Activated B cell treated with CpG ODN at 0.5 μM for 24 hours (primary cell): ENCODE data around the gene RAP2A. TPM values are rescaled to one million over a fixed set of nuclear protein-coding genes. Genes with fewer than 3 reads are reported as not detected.

Experiments used
- ATAC-seq: fragments of 200-7000 bp; cut with Tn5 transposase; one replicate; pipeline ENCODE4 v1.10.0; 2021; ENCODE audit warnings: low read depth, mild to moderate bottlenecking, moderate library complexity
- CTCF ChIA-PET: fragments of 350-600 bp; sonication (Branson Sonifier 250); formaldehyde crosslinking; loops from one replicate; lab custom pipeline; 2021; ENCODE audit warnings: antibody characterized with exemption; lab: Charles Lee
- POLR2A ChIA-PET: fragments of 350-600 bp; sonication (Branson Sonifier 250); formaldehyde crosslinking; loops from one replicate; lab custom pipeline; 2021; ENCODE audit warnings: antibody characterized with exemption; lab: Charles Lee
- DNase-seq: peaks from one replicate; pipeline ENCODE4 v3.0.0; 2022
- H3K27ac Mint-ChIP-seq: one replicate; pipeline ENCODE4 v1.8.0; 2020; ENCODE audit warnings: mixed read lengths
- H3K27me3 Mint-ChIP-seq: one replicate; pipeline ENCODE4 v1.8.0; 2021; ENCODE audit warnings: mixed read lengths
- H3K36me3 Mint-ChIP-seq: one replicate; pipeline ENCODE4 v1.8.0; 2021; ENCODE audit warnings: low read depth, mixed read lengths
- H3K4me1 Mint-ChIP-seq: one replicate; pipeline ENCODE4 v1.8.0; 2021; ENCODE audit warnings: mixed read lengths
- H3K4me3 Mint-ChIP-seq: one replicate; pipeline ENCODE4 v1.8.0; 2020; ENCODE audit warnings: mild to moderate bottlenecking, mixed read lengths
- H3K9me3 Mint-ChIP-seq: one replicate; pipeline ENCODE4 v1.8.0; 2020; ENCODE audit warnings: mixed read lengths
- intact Hi-C: fragments of 100-400 bp; cut with micrococcal nuclease; formaldehyde crosslinking; loops from one replicate; pipeline ENCODE4 v1.15.1; 2024
- total RNA-seq: library from RNA; stranded (reverse); gene quantifications from 2 replicates; pipeline ENCODE4 v1.2.3, GENCODE V29; 2022
- TF ChIP-seq, protein P1 (sequence below): fragments of 200-600 bp; IDR thresholded peaks from one replicate; pipeline ENCODE4 v1.8.0; 2022; ENCODE audit warnings: antibody characterized with exemption, mild to moderate bottlenecking

RAP2A gene
- total RNA-seq, 1 donor from 2014 or later, result 29.8 TPM

DNA sequence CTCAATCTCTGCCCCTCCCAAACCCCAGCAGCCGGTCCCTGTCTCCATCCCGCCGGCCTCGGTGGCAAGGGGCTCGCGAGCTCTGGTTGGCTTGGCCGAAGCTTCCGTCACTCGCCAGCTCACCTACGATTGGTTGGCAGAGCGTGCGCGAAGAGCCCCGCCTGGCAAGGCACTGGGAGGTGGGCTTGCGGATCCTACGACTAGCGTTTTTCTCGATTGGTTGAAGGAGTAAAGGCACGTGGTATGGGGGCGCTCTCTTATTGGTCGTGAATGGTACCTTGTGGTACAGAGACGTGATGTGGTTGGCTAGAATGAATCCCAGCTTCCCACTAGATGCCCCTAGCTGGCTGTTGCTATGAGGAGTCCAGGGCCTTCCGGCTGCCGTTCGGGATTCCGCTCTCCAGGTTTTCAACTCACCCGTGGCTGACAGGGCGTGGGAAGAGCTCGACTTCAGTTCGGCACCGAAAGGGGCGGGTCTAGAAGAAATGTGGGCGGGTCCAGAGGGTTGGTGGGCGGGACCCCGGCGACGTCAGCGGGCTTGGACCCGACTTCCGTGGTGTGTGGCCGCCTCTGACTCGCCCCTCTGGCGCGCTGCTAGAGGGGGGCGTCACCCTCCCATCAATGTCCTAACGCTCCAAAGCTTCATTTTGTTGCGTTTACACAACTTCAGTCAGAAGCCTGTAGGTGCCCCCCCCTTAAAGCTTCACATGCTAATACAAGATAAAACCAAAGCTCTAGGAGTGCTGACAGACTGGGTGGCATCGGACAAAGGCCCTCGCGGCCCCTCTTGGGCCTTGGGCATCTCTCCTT, 847 bp upstream of the RAP2A start:
- H3K27me3 Mint-ChIP-seq, result no peaks in the 10 kb centered on the region
- CTCF ChIA-PET, result interaction anchor here (0.7 to 1.1 kb wide), 4 partner anchors 89 to 554 kb away, joined by 3 to 4 read pairs (median 3); no protein-coding TSS in a partner anchor
- intact Hi-C loops, result loop anchor here (1.0 to 10.0 kb wide), 10 partner anchors 27 to 1826 kb away; partner anchors contain the start of genes GPR18 and MBNL2
- peaks cover 32% of the 10 kb centered on the region for H3K4me1 Mint-ChIP-seq
- H3K27ac Mint-ChIP-seq, result peak overlapping the region; percentile 97
- peak; percentile 99 for DNase-seq
- H3K9me3 Mint-ChIP-seq, result no peaks in the 10 kb centered on the region
- POLR2A ChIA-PET, result interaction anchor here (0.6 to 5.1 kb wide), 21 partner anchors 9 to 1771 kb away, joined by 3 to 84 read pairs (median 4); partner anchors contain the start of genes DNAJC3, MBNL2 and STK24
- peak; percentile 73 for ATAC-seq
- TF ChIP-seq, protein P1, sequence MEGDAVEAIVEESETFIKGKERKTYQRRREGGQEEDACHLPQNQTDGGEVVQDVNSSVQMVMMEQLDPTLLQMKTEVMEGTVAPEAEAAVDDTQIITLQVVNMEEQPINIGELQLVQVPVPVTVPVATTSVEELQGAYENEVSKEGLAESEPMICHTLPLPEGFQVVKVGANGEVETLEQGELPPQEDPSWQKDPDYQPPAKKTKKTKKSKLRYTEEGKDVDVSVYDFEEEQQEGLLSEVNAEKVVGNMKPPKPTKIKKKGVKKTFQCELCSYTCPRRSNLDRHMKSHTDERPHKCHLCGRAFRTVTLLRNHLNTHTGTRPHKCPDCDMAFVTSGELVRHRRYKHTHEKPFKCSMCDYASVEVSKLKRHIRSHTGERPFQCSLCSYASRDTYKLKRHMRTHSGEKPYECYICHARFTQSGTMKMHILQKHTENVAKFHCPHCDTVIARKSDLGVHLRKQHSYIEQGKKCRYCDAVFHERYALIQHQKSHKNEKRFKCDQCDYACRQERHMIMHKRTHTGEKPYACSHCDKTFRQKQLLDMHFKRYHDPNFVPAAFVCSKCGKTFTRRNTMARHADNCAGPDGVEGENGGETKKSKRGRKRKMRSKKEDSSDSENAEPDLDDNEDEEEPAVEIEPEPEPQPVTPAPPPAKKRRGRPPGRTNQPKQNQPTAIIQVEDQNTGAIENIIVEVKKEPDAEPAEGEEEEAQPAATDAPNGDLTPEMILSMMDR, result no peak
- H3K36me3 Mint-ChIP-seq, result peaks cover 14% of the 10 kb centered on the region
- peak overlapping the region; percentile 94 for H3K4me3 Mint-ChIP-seq

DNA sequence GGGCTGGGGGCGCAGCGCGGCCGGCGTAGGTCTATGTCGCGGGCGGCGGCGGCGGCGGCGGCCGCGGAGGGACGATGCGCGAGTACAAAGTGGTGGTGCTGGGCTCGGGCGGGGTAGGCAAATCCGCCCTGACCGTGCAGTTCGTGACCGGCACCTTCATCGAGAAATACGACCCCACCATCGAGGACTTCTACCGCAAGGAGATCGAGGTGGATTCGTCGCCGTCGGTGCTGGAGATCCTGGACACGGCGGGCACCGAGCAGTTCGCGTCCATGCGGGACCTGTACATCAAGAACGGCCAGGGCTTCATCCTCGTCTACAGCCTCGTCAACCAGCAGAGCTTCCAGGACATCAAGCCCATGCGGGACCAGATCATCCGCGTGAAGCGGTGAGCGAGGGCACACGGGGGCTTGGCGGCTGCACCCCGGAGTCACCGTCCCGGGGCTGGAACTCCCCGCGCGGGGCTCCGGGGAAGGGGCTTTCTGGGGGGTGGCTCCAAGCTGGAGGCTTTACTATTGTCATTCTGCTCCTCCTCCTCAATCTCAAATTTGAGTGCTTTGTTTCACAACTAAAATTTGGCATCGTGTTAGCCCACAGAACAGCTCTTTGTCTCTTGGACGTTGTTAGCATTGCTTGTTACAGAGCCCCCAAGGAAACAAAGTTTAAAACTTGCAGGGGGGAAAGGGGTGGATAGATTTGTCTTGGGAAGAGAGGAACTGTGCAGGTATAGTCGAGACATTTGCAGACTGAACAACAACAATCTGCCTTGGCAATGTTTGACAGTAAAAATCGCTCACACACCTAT, 630 bp downstream of the RAP2A start:
- DNase-seq (peak; percentile 45), ATAC-seq (no peak)
- intact Hi-C loops, result loop anchor here (5.0 to 10.0 kb wide), 4 partner anchors 110 to 1653 kb away; no protein-coding TSS in a partner anchor
- no peaks in the 10 kb centered on the region for H3K27me3 Mint-ChIP-seq
- peaks cover 32% of the 10 kb centered on the region for H3K4me1 Mint-ChIP-seq
- no peaks in the 10 kb centered on the region for H3K9me3 Mint-ChIP-seq
- peak overlapping the region; percentile 79 for H3K27ac Mint-ChIP-seq
- peak overlapping the region; percentile 92 for H3K4me3 Mint-ChIP-seq
- TF ChIP-seq, protein P1, result no peak
- H3K36me3 Mint-ChIP-seq, result peaks cover 14% of the 10 kb centered on the region
- ChIA-PET CTCF (no interaction called here), POLR2A (interaction anchor here (0.6 to 5.1 kb wide), 10 partner anchors 13 to 212 kb away, joined by 3 to 84 read pairs (median 4); partner anchors contain the start of gene MBNL2)

DNA sequence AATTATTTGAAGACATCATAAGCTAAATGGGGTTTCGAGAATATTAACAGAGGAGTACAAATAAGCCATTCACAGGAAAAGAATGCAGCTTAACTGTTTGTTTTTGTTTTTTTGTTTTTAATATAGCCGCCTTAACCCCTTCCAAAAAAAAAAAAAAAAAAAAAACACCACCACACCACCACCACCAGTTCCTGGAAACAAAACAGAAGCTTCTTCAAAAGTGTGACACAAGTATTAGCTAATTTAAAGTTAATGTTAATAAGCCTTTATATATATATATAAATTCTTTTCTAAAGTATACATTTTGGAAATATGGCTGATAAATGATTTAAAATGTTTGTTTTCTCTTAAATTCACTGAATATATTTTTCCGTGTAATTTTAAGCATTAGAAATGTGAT, 1.4 kb downstream of the RAP2A start:
- Mint-ChIP-seq H3K36me3 (peaks cover 14% of the 10 kb centered on the region), H3K27me3 (no peaks in the 10 kb centered on the region), H3K4me1 (peaks cover 32% of the 10 kb centered on the region), H3K4me3 (peak overlapping the region; percentile 92), H3K27ac (peak overlapping the region; percentile 79), H3K9me3 (no peaks in the 10 kb centered on the region)
- no peak for ATAC-seq
- intact Hi-C loops, result loop anchor here (10.0 kb wide), 1 partner anchor 109 kb away; no protein-coding TSS in a partner anchor
- DNase-seq, result no peak
- ChIA-PET CTCF (no interaction called here), POLR2A (interaction anchor here (0.7 to 5.1 kb wide), 3 partner anchors 13 to 29 kb away, joined by 3 to 84 read pairs (median 3); no protein-coding TSS in a partner anchor)
- TF ChIP-seq, protein P1, result no peak

DNA sequence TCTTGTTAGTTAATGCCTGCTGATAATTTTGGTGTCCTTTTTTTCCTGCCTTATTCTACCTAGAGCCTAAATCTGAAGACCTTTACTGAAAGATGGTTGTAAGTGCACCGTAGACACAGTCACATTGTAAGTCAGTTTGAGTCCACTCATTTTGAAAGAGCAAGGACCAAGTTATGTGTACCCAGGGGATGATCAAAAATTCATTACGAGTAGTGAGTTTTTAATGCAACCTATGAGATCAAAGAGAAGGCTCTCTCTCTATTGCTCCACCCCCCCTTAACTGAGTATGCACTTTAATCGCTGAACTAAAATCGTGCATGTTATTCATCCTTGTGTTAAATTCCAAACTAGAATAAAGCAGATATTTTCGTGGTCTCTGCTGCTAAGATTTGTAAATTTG, 1.8 kb downstream of the RAP2A start:
- peaks cover 14% of the 10 kb centered on the region for H3K36me3 Mint-ChIP-seq
- CTCF ChIA-PET, result no interaction called here
- no peaks in the 10 kb centered on the region for H3K27me3 Mint-ChIP-seq
- no peaks in the 10 kb centered on the region for H3K9me3 Mint-ChIP-seq
- H3K27ac Mint-ChIP-seq, result peak overlapping the region; percentile 3
- H3K4me1 Mint-ChIP-seq, result peaks cover 32% of the 10 kb centered on the region
- ATAC-seq, result no peak
- intact Hi-C loops, result loop anchor here (1.0 to 10.0 kb wide), 2 partner anchors 15 to 109 kb away; no protein-coding TSS in a partner anchor
- H3K4me3 Mint-ChIP-seq, result peak overlapping the region; percentile 66
- POLR2A ChIA-PET, result interaction anchor here (5.1 kb wide), 1 partner anchor 23 kb away, joined by 84 read pairs; no protein-coding TSS in a partner anchor
- TF ChIP-seq, protein P1, result no peak
- no peak for DNase-seq
